ENCODE results near the gene RREB1.

- TF ChIP-seq SIN3A (IDR thresholded peaks at IDR 0.05; ENCODE audit: borderline replicate concordance, insufficient read depth, low read depth, low read length) = no peak
- no peak for TF ChIP-seq CTCF (IDR thresholded peaks at IDR 0.05)
- TF ChIP-seq POLR2AphosphoS5 (IDR thresholded peaks at IDR 0.05; ENCODE audit: low read depth, low read length) = no peak
- TF ChIP-seq, protein P1, sequence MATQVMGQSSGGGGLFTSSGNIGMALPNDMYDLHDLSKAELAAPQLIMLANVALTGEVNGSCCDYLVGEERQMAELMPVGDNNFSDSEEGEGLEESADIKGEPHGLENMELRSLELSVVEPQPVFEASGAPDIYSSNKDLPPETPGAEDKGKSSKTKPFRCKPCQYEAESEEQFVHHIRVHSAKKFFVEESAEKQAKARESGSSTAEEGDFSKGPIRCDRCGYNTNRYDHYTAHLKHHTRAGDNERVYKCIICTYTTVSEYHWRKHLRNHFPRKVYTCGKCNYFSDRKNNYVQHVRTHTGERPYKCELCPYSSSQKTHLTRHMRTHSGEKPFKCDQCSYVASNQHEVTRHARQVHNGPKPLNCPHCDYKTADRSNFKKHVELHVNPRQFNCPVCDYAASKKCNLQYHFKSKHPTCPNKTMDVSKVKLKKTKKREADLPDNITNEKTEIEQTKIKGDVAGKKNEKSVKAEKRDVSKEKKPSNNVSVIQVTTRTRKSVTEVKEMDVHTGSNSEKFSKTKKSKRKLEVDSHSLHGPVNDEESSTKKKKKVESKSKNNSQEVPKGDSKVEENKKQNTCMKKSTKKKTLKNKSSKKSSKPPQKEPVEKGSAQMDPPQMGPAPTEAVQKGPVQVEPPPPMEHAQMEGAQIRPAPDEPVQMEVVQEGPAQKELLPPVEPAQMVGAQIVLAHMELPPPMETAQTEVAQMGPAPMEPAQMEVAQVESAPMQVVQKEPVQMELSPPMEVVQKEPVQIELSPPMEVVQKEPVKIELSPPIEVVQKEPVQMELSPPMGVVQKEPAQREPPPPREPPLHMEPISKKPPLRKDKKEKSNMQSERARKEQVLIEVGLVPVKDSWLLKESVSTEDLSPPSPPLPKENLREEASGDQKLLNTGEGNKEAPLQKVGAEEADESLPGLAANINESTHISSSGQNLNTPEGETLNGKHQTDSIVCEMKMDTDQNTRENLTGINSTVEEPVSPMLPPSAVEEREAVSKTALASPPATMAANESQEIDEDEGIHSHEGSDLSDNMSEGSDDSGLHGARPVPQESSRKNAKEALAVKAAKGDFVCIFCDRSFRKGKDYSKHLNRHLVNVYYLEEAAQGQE (IDR thresholded peaks at IDR 0.05; ENCODE audit: insufficient read depth in 1 of 2, low read depth in 2 of 2, low read length in 1 of 2) = no peak
These were observed 106.7 kb downstream of the RREB1 start for GRCh38 chr6:7214468-7214867.
